B cell (primary cell): ENCODE data around the gene ST6GAL1. TPM values are rescaled to one million over a fixed set of nuclear protein-coding genes. Genes with fewer than 3 reads are reported as not detected.
"Not testable (repeated sequence)": the region's sequence is repeated elsewhere in the genome, so short reads cannot be mapped to it uniquely, and the experiment has no call there.

Experiments used
- ATAC-seq: fragments of 200-7000 bp; cut with Tn5 transposase; one replicate; pipeline ENCODE4 v1.10.0; 2021; ENCODE audit warnings: low read depth, mild to moderate bottlenecking, moderate number of reproducible peaks, moderate library complexity
- CTCF ChIA-PET: fragments of 350-600 bp; sonication (Branson Sonifier 250); formaldehyde crosslinking; loops from one replicate; lab custom pipeline; 2021; ENCODE audit warnings: antibody characterized with exemption, inconsistent platforms; lab: Charles Lee
- POLR2A ChIA-PET: fragments of 350-600 bp; sonication (Branson Sonifier 250); formaldehyde crosslinking; loops from one replicate; lab custom pipeline; 2021; ENCODE audit warnings: antibody characterized with exemption; lab: Charles Lee
- DNase-seq: peaks from one replicate; pipeline ENCODE4 v3.0.0; 2013
- H2AFZ ChIP-seq: 2 replicates; pipeline ENCODE4 v1.6.1; 2012; ENCODE audit warnings: mild to moderate bottlenecking, low read depth, low read length; ENCODE audit not compliant: insufficient read depth, poor library complexity, severe bottlenecking
- H3K27ac ChIP-seq, 2 donors: 1 replicate in 1 of 2; 2 replicates in 1 of 2; pipeline ENCODE4 v1.5.1; 2012 to 2013; ENCODE audit warnings: low read length in 2 of 2, mild to moderate bottlenecking in 2 of 2, moderate library complexity in 1 of 2
- H3K27me3 ChIP-seq, 4 experiments: fragments of 200-600 bp in 1 of 4; sonication (generic) in 1 of 4; replicated peaks in 1 of 4; 1 replicate in 2 of 4; 2 replicates in 2 of 4; pipeline versions ENCODE4 v1.6.1 to v1.7.0; 2013 to 2016; ENCODE audit warnings: low read length in 3 of 4, mild to moderate bottlenecking in 2 of 4, mixed read lengths in 1 of 4, moderate library complexity in 1 of 4; ENCODE audit not compliant: insufficient read depth in 4 of 4, control insufficient read depth in 3 of 4; ENCODE audit errors: control extremely low read depth in 1 of 4
- H3K36me3 ChIP-seq, 2 experiments: replicated peaks in 1 of 2; 1 replicate in 1 of 2; 2 replicates in 1 of 2; pipeline versions ENCODE4 v1.6.1 to v1.7.1; 2013; ENCODE audit warnings: low read length in 1 of 2; ENCODE audit not compliant: insufficient read depth in 2 of 2, control insufficient read depth in 1 of 2; ENCODE audit errors: control extremely low read depth in 1 of 2, extremely low read depth in 1 of 2
- H3K4me1 ChIP-seq, 2 donors: fragments of 200-600 bp in 1 of 2; sonication (generic) in 1 of 2; 1 replicate in 1 of 2; 2 replicates in 1 of 2; pipeline versions ENCODE4 v1.5.1 to v1.6.1; 2013 to 2017; ENCODE audit warnings: low read length in 2 of 2; ENCODE audit not compliant: control insufficient read depth in 2 of 2, insufficient read depth in 2 of 2
- H3K4me2 ChIP-seq: replicated peaks from 2 replicates; pipeline ENCODE3; 2012; ENCODE audit warnings: mild to moderate bottlenecking, low read depth, low read length; ENCODE audit not compliant: poor library complexity, severe bottlenecking
- H3K4me3 ChIP-seq, 5 experiments: fragments of 200-600 bp in 1 of 5; sonication (generic) in 1 of 5; 1 replicate in 3 of 5; 2 replicates in 2 of 5; pipeline versions ENCODE4 v1.5.1 to v1.7.0; 2011 to 2016; ENCODE audit warnings: low read length in 4 of 5, mild to moderate bottlenecking in 4 of 5, low read depth in 2 of 5, control low read depth in 1 of 5, moderate library complexity in 1 of 5; ENCODE audit not compliant: insufficient read depth in 1 of 5; ENCODE audit errors: control extremely low read depth in 1 of 5, extremely low read depth in 1 of 5
- H3K79me2 ChIP-seq: fragments of 200-600 bp; sonication (generic); one replicate; pipeline ENCODE4 v1.6.0; 2016; ENCODE audit warnings: low read length; ENCODE audit not compliant: control insufficient read depth, insufficient read depth
- H3K9ac ChIP-seq: fragments of 200-600 bp; sonication (generic); 2 replicates; pipeline ENCODE4 v1.6.1; 2017; ENCODE audit warnings: mild to moderate bottlenecking, low read length, moderate library complexity
- H3K9me3 ChIP-seq, 3 donors: one replicate each; pipeline versions ENCODE4 v1.6.1 to v1.7.1; 2013; ENCODE audit warnings: low read length in 2 of 3; ENCODE audit not compliant: control insufficient read depth in 2 of 3, insufficient read depth in 1 of 3; ENCODE audit errors: control extremely low read depth in 1 of 3
- H4K20me1 ChIP-seq: 2 replicates; pipeline ENCODE4 v1.6.0; 2012; ENCODE audit warnings: mild to moderate bottlenecking, low read length; ENCODE audit not compliant: insufficient read depth, control insufficient read depth, poor library complexity, severe bottlenecking
- H3K27ac Mint-ChIP-seq: one replicate; pipeline ENCODE4 v1.8.0; 2021; ENCODE audit warnings: mixed read lengths
- H3K27me3 Mint-ChIP-seq: one replicate; pipeline ENCODE4 v1.8.0; 2021; ENCODE audit warnings: mixed read lengths
- H3K4me1 Mint-ChIP-seq: one replicate; pipeline ENCODE4 v1.8.0; 2021; ENCODE audit warnings: mixed read lengths
- H3K4me3 Mint-ChIP-seq: one replicate; pipeline ENCODE4 v1.8.0; 2021; ENCODE audit warnings: mixed read lengths
- H3K9me3 Mint-ChIP-seq: one replicate; pipeline ENCODE4 v1.8.0; 2022; ENCODE audit warnings: mixed read lengths; ENCODE audit not compliant: insufficient read depth
- CTCF ChIP-seq: fragments of 200-600 bp; IDR thresholded peaks from one replicate; pipeline ENCODE4 v1.8.0; 2022; ENCODE audit warnings: antibody characterized with exemption, mild to moderate bottlenecking
- EZH2 ChIP-seq: IDR thresholded peaks from 2 replicates; pipeline ENCODE4 v1.6.1; 2012; ENCODE audit warnings: borderline replicate concordance, low read depth, mild to moderate bottlenecking, moderate library complexity, low read length; ENCODE audit not compliant: insufficient read depth, poor library complexity, severe bottlenecking
- WGBS: methylation state at CpG from one replicate; pipeline ENCODE4 v1.1.5; 2013; ENCODE audit warnings: missing lambda C conversion rate; ENCODE audit not compliant: insufficient coverage; 5-methylcytosine and 5-hydroxymethylcytosine counted together
- intact Hi-C: fragments of 100-400 bp; cut with micrococcal nuclease; formaldehyde crosslinking; loops from one replicate; pipeline ENCODE4 v1.10.0; 2022
- polyA plus RNA-seq: library from polyadenylated mRNA; depleted of rRNA; stranded (reverse); fragments of >200 nt; gene quantifications from 2 replicates; pipeline ENCODE4 v1.2.3, GENCODE V29; 2012
- total RNA-seq, 2 donors: library from RNA; stranded (reverse); fragments of 120-200 nt in 1 of 2; gene quantifications; 1 replicate in 1 of 2; 2 replicates in 1 of 2; pipeline versions ENCODE4 v1.2.3 to v1.2.4, GENCODE V29; 2013 to 2022

Gene ST6GAL1
- total and polyA plus RNA-seq, 2 donors (not counting 1 experiment from before 2014, with no cell fraction given) = 174 to 563 TPM

GRCh38 chr3:186890911-186891310 is 39.4 kb upstream of the ST6GAL1 start:
- intact Hi-C loops = no loop called here
- no peak for TF ChIP-seq EZH2
- no peak for TF ChIP-seq CTCF
- H3K9me3 Mint-ChIP-seq = no peaks in the 10 kb centered on the region
- Histone ChIP-seq H3K27ac (no peak overlapping the region), H3K4me2 (no peak overlapping the region), H3K4me1 (no peaks in the 10 kb centered on the region), H3K9me3 (no peaks in the 10 kb centered on the region), H3K36me3 (no peaks in the 10 kb centered on the region), H4K20me1 (no peaks in the 10 kb centered on the region), H3K4me3 (no peak overlapping the region), H2AFZ (no peak overlapping the region), H3K79me2 (no peaks in the 10 kb centered on the region), H3K9ac (no peak overlapping the region), H3K27me3 (peaks cover 0 to 3% (median 0%) of the 10 kb centered on the region in 4 experiments)
- CTCF ChIA-PET = no interaction called here
- H3K27ac Mint-ChIP-seq = no peak overlapping the region
- POLR2A ChIA-PET = no interaction called here
- peaks cover 5% of the 10 kb centered on the region for H3K4me1 Mint-ChIP-seq
- ATAC-seq = no peak
- H3K4me3 Mint-ChIP-seq = no peak overlapping the region
- no peak for DNase-seq
- peaks cover 11% of the 10 kb centered on the region for H3K27me3 Mint-ChIP-seq

- POLR2A ChIA-PET = not testable (repeated sequence)
Observed at GRCh38 chr3:186893071-186893470, 37.3 kb upstream of the ST6GAL1 start.

More at GRCh38 chr3:186893071-186893470, 37.3 kb upstream of the ST6GAL1 start:
- H3K36me3 ChIP-seq, ATAC-seq, DNase-seq, H3K9me3 ChIP-seq, H3K27me3 ChIP-seq, H3K27me3 Mint-ChIP-seq, H3K79me2 ChIP-seq, H3K9ac ChIP-seq, H2AFZ ChIP-seq, H3K4me3 Mint-ChIP-seq, H3K27ac ChIP-seq, H3K27ac Mint-ChIP-seq, H4K20me1 ChIP-seq, intact Hi-C loops, H3K4me1 ChIP-seq, H3K4me2 ChIP-seq, H3K4me3 ChIP-seq, H3K4me1 Mint-ChIP-seq, H3K9me3 Mint-ChIP-seq: not testable (repeated sequence)
- CTCF ChIA-PET = interaction anchor here (0.6 kb wide), 1 partner anchor 70 kb away, joined by 5 read pairs; no protein-coding TSS in a partner anchor
- no CpG with 5 or more reads among the region's 2 CpGs for WGBS
